HepG2 (cell line): Measurements from ENCODE around the gene ANKZF1. TPM values are rescaled to one million over a fixed set of nuclear protein-coding genes. Genes with fewer than 3 reads are reported as not detected.

ENCODE experiments used
- ATF7-NPFF ChIP-seq: sonication (generic); formaldehyde crosslinking; IDR thresholded peaks from 2 replicates; pipeline ENCODE4 v1.8.1; 2023; ENCODE audit warnings: mild to moderate bottlenecking, low read depth, missing genetic modification reagents, moderate library complexity
- MEF2D ChIP-seq: sonication (generic); formaldehyde crosslinking; IDR thresholded peaks from 2 replicates; pipeline ENCODE4 v1.5.1; 2020; ENCODE audit warnings: mild to moderate bottlenecking, missing genetic modification reagents
- PAXIP1 ChIP-seq: sonication (generic); formaldehyde crosslinking; conservative IDR thresholded peaks from 2 replicates; pipeline ENCODE4 v1.4.0; 2020; ENCODE audit warnings: mild to moderate bottlenecking, missing genetic modification reagents, moderate library complexity
- RXRA ChIP-seq: sonication (generic); formaldehyde crosslinking; IDR thresholded peaks from 2 replicates; pipeline ENCODE4 v1.5.1; 2020; ENCODE audit warnings: missing genetic modification reagents
- SALL1 ChIP-seq: sonication (generic); formaldehyde crosslinking; IDR thresholded peaks from 2 replicates; pipeline ENCODE4 v1.8.0; 2022; ENCODE audit warnings: mild to moderate bottlenecking, missing genetic modification reagents
- ZBTB20 ChIP-seq: sonication (generic); formaldehyde crosslinking; IDR thresholded peaks from 2 replicates; pipeline ENCODE4 v1.8.1; 2023; ENCODE audit warnings: missing genetic modification reagents, low read depth, mild to moderate bottlenecking, borderline replicate concordance
- ZFP36L2 ChIP-seq: sonication (generic); formaldehyde crosslinking; IDR thresholded peaks from 2 replicates; pipeline ENCODE4 v1.4.0; 2020; ENCODE audit warnings: missing genetic modification reagents
- polyA plus RNA-seq, 8 experiments: library from polyadenylated mRNA; depleted of rRNA in 3 of 8; stranded (reverse) in 7 of 8; unstranded in 1 of 8; fragments of >200 nt; fragmentation: Illumina TruSeq in 4 of 8; extraction: Trizol in 4 of 8; gene quantifications; 2 replicates each; pipeline versions ENCODE4 v1.2.1 to v1.2.3, GENCODE V29; 2011 to 2016; ENCODE audit warnings: low read depth in 4 of 8, missing spikeins in 1 of 8, mixed read lengths in 1 of 8; ENCODE audit not compliant: insufficient read depth in 1 of 8
- total RNA-seq, 5 experiments: library from RNA; depleted of rRNA; stranded (reverse); fragments of >200 nt; fragmentation: Illumina TruSeq; extraction: Trizol; gene quantifications; 2 replicates each; pipeline ENCODE4 v1.2.3, GENCODE V29; 2016; ENCODE audit warnings: low read depth in 1 of 5
- TF ChIP-seq, protein P1 (sequence below): sonication (generic); formaldehyde crosslinking; IDR thresholded peaks from 2 replicates; pipeline ENCODE4 v1.8.1; 2023; ENCODE audit warnings: missing genetic modification reagents, inconsistent platforms, borderline replicate concordance
- TF ChIP-seq, protein P2 (sequence below), 2 experiments: fragments of 450-650 bp in 1 of 2; sonication (generic) in 1 of 2; formaldehyde crosslinking in 1 of 2; IDR thresholded peaks; 2 replicates each; pipeline versions ENCODE4 v1.6.1 to v1.8.0; 2016 to 2022; ENCODE audit warnings: antibody characterized with exemption in 1 of 2, mild to moderate bottlenecking in 1 of 2, missing genetic modification reagents in 1 of 2
- TF ChIP-seq, protein P3 (sequence below): sonication (generic); formaldehyde crosslinking; conservative IDR thresholded peaks from 2 replicates; pipeline ENCODE4 v1.8.0; 2022; ENCODE audit warnings: missing genetic modification reagents

The ANKZF1 gene
- total and polyA plus RNA-seq, 2 of the 13 experiments (the other 11 are each of a cell fraction or from before 2014, with no cell fraction given), result 25.3 to 128 TPM

- TF ChIP-seq SALL1 (CRISPR knock-in tag) (peak; percentile 75), ZBTB20 (peak; percentile 79), ATF7-NPFF (CRISPR knock-in tag) (peak; percentile 48; the same call in 1 of the 2 replicates), RXRA (no peak), ZFP36L2 (CRISPR knock-in tag) (no peak), PAXIP1 (CRISPR knock-in tag) (peak; percentile 51; the same call in 1 of the 2 replicates), MEF2D (CRISPR knock-in tag) (peak; percentile 80; the same call in 1 of the 2 replicates)
- TF ChIP-seq, protein P1, sequence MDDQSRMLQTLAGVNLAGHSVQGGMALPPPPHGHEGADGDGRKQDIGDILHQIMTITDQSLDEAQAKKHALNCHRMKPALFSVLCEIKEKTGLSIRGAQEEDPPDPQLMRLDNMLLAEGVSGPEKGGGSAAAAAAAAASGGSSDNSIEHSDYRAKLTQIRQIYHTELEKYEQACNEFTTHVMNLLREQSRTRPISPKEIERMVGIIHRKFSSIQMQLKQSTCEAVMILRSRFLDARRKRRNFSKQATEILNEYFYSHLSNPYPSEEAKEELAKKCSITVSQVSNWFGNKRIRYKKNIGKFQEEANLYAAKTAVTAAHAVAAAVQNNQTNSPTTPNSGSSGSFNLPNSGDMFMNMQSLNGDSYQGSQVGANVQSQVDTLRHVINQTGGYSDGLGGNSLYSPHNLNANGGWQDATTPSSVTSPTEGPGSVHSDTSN (CRISPR knock-in tag), result peak; percentile 96; the same call in 1 of the 2 replicates
- TF ChIP-seq, protein P2, sequence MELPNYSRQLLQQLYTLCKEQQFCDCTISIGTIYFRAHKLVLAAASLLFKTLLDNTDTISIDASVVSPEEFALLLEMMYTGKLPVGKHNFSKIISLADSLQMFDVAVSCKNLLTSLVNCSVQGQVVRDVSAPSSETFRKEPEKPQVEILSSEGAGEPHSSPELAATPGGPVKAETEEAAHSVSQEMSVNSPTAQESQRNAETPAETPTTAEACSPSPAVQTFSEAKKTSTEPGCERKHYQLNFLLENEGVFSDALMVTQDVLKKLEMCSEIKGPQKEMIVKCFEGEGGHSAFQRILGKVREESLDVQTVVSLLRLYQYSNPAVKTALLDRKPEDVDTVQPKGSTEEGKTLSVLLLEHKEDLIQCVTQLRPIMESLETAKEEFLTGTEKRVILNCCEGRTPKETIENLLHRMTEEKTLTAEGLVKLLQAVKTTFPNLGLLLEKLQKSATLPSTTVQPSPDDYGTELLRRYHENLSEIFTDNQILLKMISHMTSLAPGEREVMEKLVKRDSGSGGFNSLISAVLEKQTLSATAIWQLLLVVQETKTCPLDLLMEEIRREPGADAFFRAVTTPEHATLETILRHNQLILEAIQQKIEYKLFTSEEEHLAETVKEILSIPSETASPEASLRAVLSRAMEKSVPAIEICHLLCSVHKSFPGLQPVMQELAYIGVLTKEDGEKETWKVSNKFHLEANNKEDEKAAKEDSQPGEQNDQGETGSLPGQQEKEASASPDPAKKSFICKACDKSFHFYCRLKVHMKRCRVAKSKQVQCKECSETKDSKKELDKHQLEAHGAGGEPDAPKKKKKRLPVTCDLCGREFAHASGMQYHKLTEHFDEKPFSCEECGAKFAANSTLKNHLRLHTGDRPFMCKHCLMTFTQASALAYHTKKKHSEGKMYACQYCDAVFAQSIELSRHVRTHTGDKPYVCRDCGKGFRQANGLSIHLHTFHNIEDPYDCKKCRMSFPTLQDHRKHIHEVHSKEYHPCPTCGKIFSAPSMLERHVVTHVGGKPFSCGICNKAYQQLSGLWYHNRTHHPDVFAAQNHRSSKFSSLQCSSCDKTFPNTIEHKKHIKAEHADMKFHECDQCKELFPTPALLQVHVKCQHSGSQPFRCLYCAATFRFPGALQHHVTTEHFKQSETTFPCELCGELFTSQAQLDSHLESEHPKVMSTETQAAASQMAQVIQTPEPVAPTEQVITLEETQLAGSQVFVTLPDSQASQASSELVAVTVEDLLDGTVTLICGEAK (IDR thresholded peaks at IDR 0.05), result no peak
- TF ChIP-seq, protein P2 (CRISPR knock-in tag; IDR thresholded peaks at IDR 0.05), result 0 out of 2 replicates have a peak, but pooled peaks have one; percentile 72
- TF ChIP-seq, protein P3, sequence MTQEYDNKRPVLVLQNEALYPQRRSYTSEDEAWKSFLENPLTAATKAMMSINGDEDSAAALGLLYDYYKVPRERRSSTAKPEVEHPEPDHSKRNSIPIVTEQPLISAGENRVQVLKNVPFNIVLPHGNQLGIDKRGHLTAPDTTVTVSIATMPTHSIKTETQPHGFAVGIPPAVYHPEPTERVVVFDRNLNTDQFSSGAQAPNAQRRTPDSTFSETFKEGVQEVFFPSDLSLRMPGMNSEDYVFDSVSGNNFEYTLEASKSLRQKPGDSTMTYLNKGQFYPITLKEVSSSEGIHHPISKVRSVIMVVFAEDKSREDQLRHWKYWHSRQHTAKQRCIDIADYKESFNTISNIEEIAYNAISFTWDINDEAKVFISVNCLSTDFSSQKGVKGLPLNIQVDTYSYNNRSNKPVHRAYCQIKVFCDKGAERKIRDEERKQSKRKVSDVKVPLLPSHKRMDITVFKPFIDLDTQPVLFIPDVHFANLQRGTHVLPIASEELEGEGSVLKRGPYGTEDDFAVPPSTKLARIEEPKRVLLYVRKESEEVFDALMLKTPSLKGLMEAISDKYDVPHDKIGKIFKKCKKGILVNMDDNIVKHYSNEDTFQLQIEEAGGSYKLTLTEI (CRISPR knock-in tag), result no peak
These were observed at the start of gene ANKZF1, which contains the start of gene ATG9A (continued) for GRCh38 chr2:219229305-219230058.
